HG03025 (cell line): ENCODE measurements around the gene SMIM17.

Experiments
- ATAC-seq: cut with Tn5 transposase; IDR thresholded peaks from one replicate; pipeline ENCODE4 v1.9.1; 2021; ENCODE audit warnings: mild to moderate bottlenecking, moderate library complexity; ENCODE audit not compliant: unreplicated experiment, low FRiP score

SMIM17 gene

GRCh38 chr19:56642711-56643459 is at the start of gene SMIM17:
Gene SMIM17 (plus strand): TSS chr19:56643159. CDS start chr19:56645668, 2,509 bp downstream.
- no peak for ATAC-seq

- no peak for ATAC-seq
These were observed 48.5 kb upstream of the SMIM17 start for GRCh38 chr19:56594446-56594782.

- peak; percentile 92 for ATAC-seq
These were observed 48.0 kb upstream of the SMIM17 start, which contains the start of gene ZNF71 for GRCh38 chr19:56594783-56595547. Gene ZNF71 (plus strand): TSS chr19:56595302. CDS start chr19:56601559, 6,257 bp downstream.

- no peak for ATAC-seq
These were observed 47.4 kb upstream of the SMIM17 start for GRCh38 chr19:56595548-56595899.

GRCh38 chr19:56596676-56597075 is 46.3 kb upstream of the SMIM17 start:
- ATAC-seq = no peak

- ATAC-seq = no peak
These were observed 45.3 kb upstream of the SMIM17 start for GRCh38 chr19:56597696-56598095.

- ATAC-seq = no peak
These were observed 41.6 kb upstream of the SMIM17 start for GRCh38 chr19:56601375-56601774.

GRCh38 chr19:56603829-56604228 is 39.1 kb upstream of the SMIM17 start:
- ATAC-seq = no peak

GRCh38 chr19:56608274-56608964 is 34.5 kb upstream of the SMIM17 start:
- ATAC-seq = no peak

GRCh38 chr19:56611288-56611687 is 31.7 kb upstream of the SMIM17 start:
- ATAC-seq = no peak

GRCh38 chr19:56612737-56613136 is 30.2 kb upstream of the SMIM17 start:
- no peak for ATAC-seq

- ATAC-seq = no peak
These were observed 29.3 kb upstream of the SMIM17 start for GRCh38 chr19:56613639-56614038.

- no peak for ATAC-seq
These were observed 25.4 kb upstream of the SMIM17 start for GRCh38 chr19:56617531-56617930.

GRCh38 chr19:56619121-56619520 is 23.8 kb upstream of the SMIM17 start:
- ATAC-seq = no peak

- ATAC-seq = no peak
These were observed 20.6 kb upstream of the SMIM17 start for GRCh38 chr19:56622374-56622773.

- no peak for ATAC-seq
These were observed 20.0 kb upstream of the SMIM17 start for GRCh38 chr19:56623006-56623405.

- ATAC-seq = no peak
These were observed 17.3 kb upstream of the SMIM17 start for GRCh38 chr19:56625708-56626107.

- no peak for ATAC-seq
These were observed 9.9 kb upstream of the SMIM17 start for GRCh38 chr19:56633021-56633420.

- no peak for ATAC-seq
These were observed 4.9 kb upstream of the SMIM17 start for GRCh38 chr19:56637976-56638555.

- ATAC-seq = no peak
These were observed 3.7 kb upstream of the SMIM17 start for GRCh38 chr19:56639217-56639616.

GRCh38 chr19:56643460-56643955 is 549 bp downstream of the SMIM17 start:
- no peak for ATAC-seq
